Stimulated activated CD4-positive, alpha-beta T cell treated with anti-CD3 and anti-CD28 coated beads, Interleukin-1b, Interleukin-23, amount 100 ng/mL, for 24 hours (primary cell): Measurements from ENCODE around the gene ALAS1.

Experiments used
- DNase-seq, 4 experiments: peaks; one replicate each; pipeline ENCODE4 v3.0.0-alpha.2; 2020; ENCODE audit warnings: low read depth in 4 of 4, low spot score in 1 of 4

ALAS1 gene

GRCh38 chr3:52198643-52199608 lies 966 bp downstream of the ALAS1 start:
- no peak for DNase-seq

GRCh38 chr3:52200981-52201679 lies 3.2 kb downstream of the ALAS1 start:
- DNase-seq, result no peak

GRCh38 chr3:52202384-52203077 lies 4.6 kb downstream of the ALAS1 start:
- no peak for DNase-seq

- no peak for DNase-seq
These were observed 5.7 kb downstream of the ALAS1 start for GRCh38 chr3:52203701-52204100.

GRCh38 chr3:52204337-52205073 lies 6.5 kb downstream of the ALAS1 start:
- no peak for DNase-seq

- no peak for DNase-seq
These were observed 7.9 kb downstream of the ALAS1 start for GRCh38 chr3:52205727-52206372.

- DNase-seq, result no peak
These were observed 10.6 kb downstream of the ALAS1 start for GRCh38 chr3:52208556-52208955.

- no peak for DNase-seq
These were observed 12.1 kb downstream of the ALAS1 start for GRCh38 chr3:52210037-52210436.

- DNase-seq, result no peak
These were observed 12.6 kb downstream of the ALAS1 start for GRCh38 chr3:52210550-52211046.

GRCh38 chr3:52211268-52211891 lies 13.4 kb downstream of the ALAS1 start:
- no peak for DNase-seq

GRCh38 chr3:52213005-52213404 lies 15.0 kb downstream of the ALAS1 start:
- no peak for DNase-seq

- DNase-seq, result no peak
These were observed 15.9 kb downstream of the ALAS1 start for GRCh38 chr3:52213901-52214300.

GRCh38 chr3:52215351-52215750 lies 17.4 kb downstream of the ALAS1 start:
- DNase-seq, result no peak

GRCh38 chr3:52216585-52217408 lies 18.8 kb downstream of the ALAS1 start:
- peak in 1 of 4 experiments; percentile 48 for DNase-seq

GRCh38 chr3:52217409-52217805 lies 19.4 kb downstream of the ALAS1 start:
- DNase-seq, result no peak

- no peak for DNase-seq
These were observed 20.1 kb downstream of the ALAS1 start for GRCh38 chr3:52218026-52218425.

GRCh38 chr3:52218454-52218853 lies 20.5 kb downstream of the ALAS1 start:
- no peak for DNase-seq

- no peak for DNase-seq
These were observed 21.1 kb downstream of the ALAS1 start for GRCh38 chr3:52218937-52219650.
